ENCODE results near the gene MEIKIN. TPM values are rescaled to one million over a fixed set of nuclear protein-coding genes. Genes with fewer than 3 reads are reported as not detected.

MEIKIN gene
- total RNA-seq, 1 experiment from 2014 or later, result not detected

GRCh38 chr5:131928957-131929356 is 16.5 kb downstream of the MEIKIN start:
- DNase-seq, result no peak
- CTCF ChIA-PET, result no interaction called here
- no peak overlapping the region for H3K27ac Mint-ChIP-seq (ENCODE audit: unreplicated experiment)
- intact Hi-C loops (cut with micrococcal nuclease; ENCODE audit: unreplicated experiment), result no loop called here
- BruUV-seq (replicated peaks), result no TSS peak
- H3K27me3 Mint-ChIP-seq (ENCODE audit: unreplicated experiment), result peaks cover 41% of the 10 kb centered on the region
- H3K4me3 Mint-ChIP-seq (ENCODE audit: low read depth, unreplicated experiment), result no peak overlapping the region
- H3K36me3 Mint-ChIP-seq (ENCODE audit: insufficient read depth, unreplicated experiment), result no peaks in the 10 kb centered on the region
- TF ChIP-seq CTCF (IDR thresholded peaks at IDR 0.05; ENCODE audit: unreplicated experiment), result no peak
- H3K9me3 Mint-ChIP-seq (ENCODE audit: low read depth, unreplicated experiment), result peaks cover 10% of the 10 kb centered on the region
- no peaks in the 10 kb centered on the region for H3K4me1 Mint-ChIP-seq (ENCODE audit: low read depth, unreplicated experiment)

- CTCF ChIA-PET, result no interaction called here
- no TSS peak for BruUV-seq (replicated peaks)
- Mint-ChIP-seq H3K27me3 (ENCODE audit: unreplicated experiment) (peaks cover 32% of the 10 kb centered on the region), H3K27ac (ENCODE audit: unreplicated experiment) (no peak overlapping the region), H3K36me3 (ENCODE audit: insufficient read depth, unreplicated experiment) (no peaks in the 10 kb centered on the region), H3K9me3 (ENCODE audit: low read depth, unreplicated experiment) (peaks cover 10% of the 10 kb centered on the region), H3K4me3 (ENCODE audit: low read depth, unreplicated experiment) (no peak overlapping the region), H3K4me1 (ENCODE audit: low read depth, unreplicated experiment) (no peaks in the 10 kb centered on the region)
- TF ChIP-seq CTCF (IDR thresholded peaks at IDR 0.05; ENCODE audit: unreplicated experiment), result no peak
- no peak for DNase-seq
- intact Hi-C loops (cut with micrococcal nuclease; ENCODE audit: unreplicated experiment), result no loop called here
These were observed 19.3 kb downstream of the MEIKIN start for GRCh38 chr5:131926168-131926567.

GRCh38 chr5:131916481-131916880 is 29.0 kb downstream of the MEIKIN start:
- TF ChIP-seq CTCF (IDR thresholded peaks at IDR 0.05; ENCODE audit: unreplicated experiment), result no peak
- H3K27ac Mint-ChIP-seq (ENCODE audit: unreplicated experiment), result no peak overlapping the region
- H3K36me3 Mint-ChIP-seq (ENCODE audit: insufficient read depth, unreplicated experiment), result no peaks in the 10 kb centered on the region
- CTCF ChIA-PET, result no interaction called here
- intact Hi-C loops (cut with micrococcal nuclease; ENCODE audit: unreplicated experiment), result no loop called here
- no peak overlapping the region for H3K4me3 Mint-ChIP-seq (ENCODE audit: low read depth, unreplicated experiment)
- peaks cover 46% of the 10 kb centered on the region for H3K27me3 Mint-ChIP-seq (ENCODE audit: unreplicated experiment)
- no peaks in the 10 kb centered on the region for H3K4me1 Mint-ChIP-seq (ENCODE audit: low read depth, unreplicated experiment)
- no peak for DNase-seq
- no peaks in the 10 kb centered on the region for H3K9me3 Mint-ChIP-seq (ENCODE audit: low read depth, unreplicated experiment)
- BruUV-seq (replicated peaks), result no TSS peak

- BruUV-seq (replicated peaks), result no TSS peak
- no peak for TF ChIP-seq CTCF (IDR thresholded peaks at IDR 0.05; ENCODE audit: unreplicated experiment)
- Mint-ChIP-seq H3K27me3 (ENCODE audit: unreplicated experiment) (peaks cover 51% of the 10 kb centered on the region), H3K4me3 (ENCODE audit: low read depth, unreplicated experiment) (no peak overlapping the region), H3K4me1 (ENCODE audit: low read depth, unreplicated experiment) (no peaks in the 10 kb centered on the region), H3K36me3 (ENCODE audit: insufficient read depth, unreplicated experiment) (no peaks in the 10 kb centered on the region), H3K27ac (ENCODE audit: unreplicated experiment) (no peak overlapping the region), H3K9me3 (ENCODE audit: low read depth, unreplicated experiment) (no peaks in the 10 kb centered on the region)
- DNase-seq, result no peak
- intact Hi-C loops (cut with micrococcal nuclease; ENCODE audit: unreplicated experiment), result no loop called here
- CTCF ChIA-PET, result no interaction called here
These were observed 31.0 kb downstream of the MEIKIN start for GRCh38 chr5:131914472-131914871.

- Mint-ChIP-seq H3K36me3 (ENCODE audit: insufficient read depth, unreplicated experiment) (no peaks in the 10 kb centered on the region), H3K27ac (ENCODE audit: unreplicated experiment) (no peak overlapping the region), H3K9me3 (ENCODE audit: low read depth, unreplicated experiment) (no peaks in the 10 kb centered on the region), H3K4me3 (ENCODE audit: low read depth, unreplicated experiment) (no peak overlapping the region), H3K27me3 (ENCODE audit: unreplicated experiment) (peaks cover 60% of the 10 kb centered on the region), H3K4me1 (ENCODE audit: low read depth, unreplicated experiment) (no peaks in the 10 kb centered on the region)
- DNase-seq, result no peak
- CTCF ChIA-PET, result no interaction called here
- BruUV-seq (replicated peaks), result no TSS peak
- TF ChIP-seq CTCF (IDR thresholded peaks at IDR 0.05; ENCODE audit: unreplicated experiment), result no peak
- intact Hi-C loops (cut with micrococcal nuclease; ENCODE audit: unreplicated experiment), result no loop called here
These were observed 31.9 kb downstream of the MEIKIN start for GRCh38 chr5:131913603-131914002.

Data from Calu3 (cell line).